T47D (cell line): ENCODE data around the gene CASP14.
"Not testable (repeated sequence)": the region's sequence is repeated elsewhere in the genome, so short reads cannot be mapped to it uniquely, and the experiment has no call there.

Experiments used
- DNase-seq, 2 experiments: peaks; one replicate each; pipeline versions ENCODE4 v3.0.0 to v3.0.0-alpha.2; 2011 to 2012; ENCODE audit warnings: low read depth in 1 of 2, low spot score in 1 of 2
- JUND ChIP-seq: IDR thresholded peaks from 2 replicates; pipeline ENCODE4 v1.6.1; 2012; ENCODE audit warnings: low read depth
- in situ Hi-C: cut with HindIII; loops from 2 replicates; pipeline ENCODE4 v1.10.0; 2016; ENCODE audit warnings: low sequenced_read_pairs, low pct_unique_long_range_greater_than_20kb

CASP14 gene

GRCh38 chr19:15081911-15082310 lies 32.6 kb downstream of the CASP14 start, which contains the start of gene OR1I1:
Gene OR1I1, plus strand, starts transcription at chr19:15082211. Its CDS starts 4,855 bp downstream, at chr19:15087066.
- in situ Hi-C loops: no loop called here
- TF ChIP-seq JUND: no peak
- no peak for DNase-seq

GRCh38 chr19:15087182-15087581 lies 37.9 kb downstream of the CASP14 start:
- no peak for DNase-seq
- in situ Hi-C loops: no loop called here
- TF ChIP-seq JUND: no peak

GRCh38 chr19:15091918-15092753 lies 42.9 kb downstream of the CASP14 start:
- in situ Hi-C loops: no loop called here
- TF ChIP-seq JUND: no peak
- peak in 1 of 2 experiments; percentile 66 for DNase-seq

GRCh38 chr19:15093001-15093400 lies 43.7 kb downstream of the CASP14 start:
- DNase-seq: no peak
- in situ Hi-C loops: no loop called here
- TF ChIP-seq JUND: no peak

- TF ChIP-seq JUND: no peak
- in situ Hi-C loops: no loop called here
- no peak for DNase-seq
Measured at GRCh38 chr19:15096223-15096622, 46.9 kb downstream of the CASP14 start.

GRCh38 chr19:15097980-15098379 lies 48.7 kb downstream of the CASP14 start:
- in situ Hi-C loops, DNase-seq: not testable (repeated sequence)

- DNase-seq: no peak
- TF ChIP-seq JUND: no peak
- in situ Hi-C loops: no loop called here
Measured at GRCh38 chr19:15098460-15098859, 49.2 kb downstream of the CASP14 start.

GRCh38 chr19:15099017-15099582 lies 49.8 kb downstream of the CASP14 start:
- no peak for DNase-seq
- in situ Hi-C loops: no loop called here
- no peak for TF ChIP-seq JUND

- in situ Hi-C loops: no loop called here
- no peak for TF ChIP-seq JUND
- peak in 1 of 2 experiments; percentile 64 for DNase-seq
Measured at GRCh38 chr19:15101479-15102082, 52.3 kb downstream of the CASP14 start.

- TF ChIP-seq JUND: no peak
- in situ Hi-C loops: no loop called here
- DNase-seq: no peak
Measured at GRCh38 chr19:15104003-15104402, 54.7 kb downstream of the CASP14 start.

GRCh38 chr19:15104411-15104810 lies 55.1 kb downstream of the CASP14 start:
- no peak for TF ChIP-seq JUND
- in situ Hi-C loops: no loop called here

GRCh38 chr19:15105044-15105443 lies 55.8 kb downstream of the CASP14 start:
- no peak for TF ChIP-seq JUND
- no peak for DNase-seq
- in situ Hi-C loops: no loop called here

More at GRCh38 chr19:15104411-15104810, 55.1 kb downstream of the CASP14 start:
- no peak for DNase-seq

- DNase-seq: peak in 1 of 2 experiments; percentile 61
- in situ Hi-C loops: no loop called here
- no peak for TF ChIP-seq JUND
Measured at GRCh38 chr19:15107061-15108010, 58.1 kb downstream of the CASP14 start, which contains the start of gene SYDE1. Gene SYDE1, plus strand, starts transcription at chr19:15107401. Its CDS starts 33 bp downstream, at chr19:15107434.
